Right lobe of liver (tissue), 4 donors: ENCODE data around the gene SSTR5.

ENCODE experiments used
- POLR2A ChIP-seq: fragments of 450-650 bp; IDR thresholded peaks from one replicate; pipeline ENCODE4 v1.6.1; 2017; ENCODE audit warnings: antibody characterized with exemption, mild to moderate bottlenecking
- TF ChIP-seq, protein P1 (sequence below), 4 donors: fragments of 200-600 bp in 3 of 4; fragments of 450-650 bp in 1 of 4; IDR thresholded peaks; one replicate each; pipeline versions ENCODE4 v1.5.1 to v1.8.0; 2016 to 2022; ENCODE audit warnings: antibody characterized with exemption in 4 of 4, mild to moderate bottlenecking in 2 of 4
- donor health status: DM: no; HTN: no; CAD: no.
- donor health status: DM: no; HTN: no; CAD: no.
- donor health status: DM: no; HTN: yes; CAD: no.

DNA sequence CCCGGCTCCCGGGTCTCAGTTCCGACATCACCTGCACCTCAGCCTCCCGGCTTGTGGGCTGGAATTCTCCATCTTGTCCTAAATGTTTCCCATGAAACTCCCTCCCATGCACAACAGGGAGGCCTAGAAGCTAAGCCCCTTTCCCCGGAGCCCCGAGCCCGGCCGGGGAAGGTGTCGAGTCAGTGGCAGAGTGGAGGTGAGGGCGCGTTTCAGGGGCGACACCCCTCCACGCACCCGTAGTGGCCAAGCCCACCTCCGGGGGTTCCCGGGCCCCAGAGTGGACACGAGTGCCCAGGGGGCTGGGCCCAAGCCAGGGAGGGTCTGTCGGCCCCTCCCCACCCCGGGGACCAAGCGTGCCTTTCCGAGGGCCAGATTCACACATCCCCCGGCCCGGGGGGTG, 48.5 kb downstream of the SSTR5 start:
- TF ChIP-seq, protein P1, sequence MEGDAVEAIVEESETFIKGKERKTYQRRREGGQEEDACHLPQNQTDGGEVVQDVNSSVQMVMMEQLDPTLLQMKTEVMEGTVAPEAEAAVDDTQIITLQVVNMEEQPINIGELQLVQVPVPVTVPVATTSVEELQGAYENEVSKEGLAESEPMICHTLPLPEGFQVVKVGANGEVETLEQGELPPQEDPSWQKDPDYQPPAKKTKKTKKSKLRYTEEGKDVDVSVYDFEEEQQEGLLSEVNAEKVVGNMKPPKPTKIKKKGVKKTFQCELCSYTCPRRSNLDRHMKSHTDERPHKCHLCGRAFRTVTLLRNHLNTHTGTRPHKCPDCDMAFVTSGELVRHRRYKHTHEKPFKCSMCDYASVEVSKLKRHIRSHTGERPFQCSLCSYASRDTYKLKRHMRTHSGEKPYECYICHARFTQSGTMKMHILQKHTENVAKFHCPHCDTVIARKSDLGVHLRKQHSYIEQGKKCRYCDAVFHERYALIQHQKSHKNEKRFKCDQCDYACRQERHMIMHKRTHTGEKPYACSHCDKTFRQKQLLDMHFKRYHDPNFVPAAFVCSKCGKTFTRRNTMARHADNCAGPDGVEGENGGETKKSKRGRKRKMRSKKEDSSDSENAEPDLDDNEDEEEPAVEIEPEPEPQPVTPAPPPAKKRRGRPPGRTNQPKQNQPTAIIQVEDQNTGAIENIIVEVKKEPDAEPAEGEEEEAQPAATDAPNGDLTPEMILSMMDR (IDR thresholded peaks at IDR 0.05), result no peak
- TF ChIP-seq POLR2A, result no peak
